Measurements from ENCODE around the gene GLYATL1B. TPM values are rescaled to one million over a fixed set of nuclear protein-coding genes. Genes with fewer than 3 reads are reported as not detected.

Gene GLYATL1B
- total and polyA plus RNA-seq, 7 donors = not detected

DNA sequence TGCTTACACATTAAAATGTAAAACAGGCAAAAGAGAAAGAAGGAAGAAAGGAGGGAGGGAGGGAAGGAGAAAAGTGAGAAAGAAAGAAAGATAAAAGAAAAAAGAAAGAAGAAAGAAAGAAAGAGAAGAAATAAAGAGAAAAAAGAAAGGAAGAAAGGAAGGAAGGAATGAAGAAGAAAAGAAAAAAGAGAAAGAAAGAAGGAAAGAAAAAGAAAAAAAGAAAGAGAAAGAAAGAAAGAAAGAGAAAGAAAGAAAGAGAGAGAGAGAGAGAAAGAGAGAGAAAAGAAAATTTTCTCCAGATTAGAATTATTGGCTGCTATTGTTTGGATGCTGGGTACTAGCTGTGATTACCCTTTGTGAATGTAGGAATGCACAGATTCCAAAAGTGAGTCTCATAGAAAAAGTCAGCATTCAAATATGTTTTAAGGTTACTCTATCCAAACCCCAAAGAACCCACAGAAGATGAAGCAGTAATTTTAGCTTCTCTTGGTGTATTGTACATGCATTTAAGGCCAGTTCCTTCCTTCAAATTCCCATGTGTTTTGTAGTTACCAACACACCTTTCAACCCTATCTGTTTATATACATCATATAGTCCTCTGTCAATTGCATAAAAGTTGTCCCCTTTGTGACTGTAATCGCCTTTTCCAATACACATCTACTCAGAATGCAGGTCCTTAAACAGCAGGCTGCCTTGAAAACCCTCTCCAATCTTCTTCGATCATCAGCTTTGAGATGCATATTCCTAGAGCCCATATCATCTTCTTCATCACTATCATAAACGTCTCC, 55.8 kb downstream of the GLYATL1B start:
- Histone ChIP-seq H3K9me3 (no peaks in the 10 kb centered on the region), H3K4me1 (peaks cover 0 to 30% (median 22%) of the 10 kb centered on the region in 4 donors), H3K27ac (peak overlapping the region; percentile 86 to 95 (median 89)), H3K27me3 (no peaks in the 10 kb centered on the region), H3K4me3 (peak overlapping the region; percentile 66 to 83 (median 75)), H3K36me3 (no peaks in the 10 kb centered on the region)
- intact Hi-C loops (cut with DNase I) = loop anchor here (2.0 to 10.0 kb wide), 4 partner anchors 35 to 565 kb away; partner anchors contain the start of genes FAM111B, LPXN, PATL1 and ZFP91
- DNase-seq = no peak
- WGBS, 2 donors = 1% methylated on average over 3 of the region's 3 CpGs
- TF ChIP-seq POLR2A (IDR thresholded peaks at IDR 0.05) (no peak), POLR2AphosphoS5 (IDR thresholded peaks at IDR 0.05) (no peak), EP300 (IDR thresholded peaks at IDR 0.05) (no peak)
- TF ChIP-seq, protein P1, sequence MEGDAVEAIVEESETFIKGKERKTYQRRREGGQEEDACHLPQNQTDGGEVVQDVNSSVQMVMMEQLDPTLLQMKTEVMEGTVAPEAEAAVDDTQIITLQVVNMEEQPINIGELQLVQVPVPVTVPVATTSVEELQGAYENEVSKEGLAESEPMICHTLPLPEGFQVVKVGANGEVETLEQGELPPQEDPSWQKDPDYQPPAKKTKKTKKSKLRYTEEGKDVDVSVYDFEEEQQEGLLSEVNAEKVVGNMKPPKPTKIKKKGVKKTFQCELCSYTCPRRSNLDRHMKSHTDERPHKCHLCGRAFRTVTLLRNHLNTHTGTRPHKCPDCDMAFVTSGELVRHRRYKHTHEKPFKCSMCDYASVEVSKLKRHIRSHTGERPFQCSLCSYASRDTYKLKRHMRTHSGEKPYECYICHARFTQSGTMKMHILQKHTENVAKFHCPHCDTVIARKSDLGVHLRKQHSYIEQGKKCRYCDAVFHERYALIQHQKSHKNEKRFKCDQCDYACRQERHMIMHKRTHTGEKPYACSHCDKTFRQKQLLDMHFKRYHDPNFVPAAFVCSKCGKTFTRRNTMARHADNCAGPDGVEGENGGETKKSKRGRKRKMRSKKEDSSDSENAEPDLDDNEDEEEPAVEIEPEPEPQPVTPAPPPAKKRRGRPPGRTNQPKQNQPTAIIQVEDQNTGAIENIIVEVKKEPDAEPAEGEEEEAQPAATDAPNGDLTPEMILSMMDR (IDR thresholded peaks at IDR 0.05) = no peak

DNA sequence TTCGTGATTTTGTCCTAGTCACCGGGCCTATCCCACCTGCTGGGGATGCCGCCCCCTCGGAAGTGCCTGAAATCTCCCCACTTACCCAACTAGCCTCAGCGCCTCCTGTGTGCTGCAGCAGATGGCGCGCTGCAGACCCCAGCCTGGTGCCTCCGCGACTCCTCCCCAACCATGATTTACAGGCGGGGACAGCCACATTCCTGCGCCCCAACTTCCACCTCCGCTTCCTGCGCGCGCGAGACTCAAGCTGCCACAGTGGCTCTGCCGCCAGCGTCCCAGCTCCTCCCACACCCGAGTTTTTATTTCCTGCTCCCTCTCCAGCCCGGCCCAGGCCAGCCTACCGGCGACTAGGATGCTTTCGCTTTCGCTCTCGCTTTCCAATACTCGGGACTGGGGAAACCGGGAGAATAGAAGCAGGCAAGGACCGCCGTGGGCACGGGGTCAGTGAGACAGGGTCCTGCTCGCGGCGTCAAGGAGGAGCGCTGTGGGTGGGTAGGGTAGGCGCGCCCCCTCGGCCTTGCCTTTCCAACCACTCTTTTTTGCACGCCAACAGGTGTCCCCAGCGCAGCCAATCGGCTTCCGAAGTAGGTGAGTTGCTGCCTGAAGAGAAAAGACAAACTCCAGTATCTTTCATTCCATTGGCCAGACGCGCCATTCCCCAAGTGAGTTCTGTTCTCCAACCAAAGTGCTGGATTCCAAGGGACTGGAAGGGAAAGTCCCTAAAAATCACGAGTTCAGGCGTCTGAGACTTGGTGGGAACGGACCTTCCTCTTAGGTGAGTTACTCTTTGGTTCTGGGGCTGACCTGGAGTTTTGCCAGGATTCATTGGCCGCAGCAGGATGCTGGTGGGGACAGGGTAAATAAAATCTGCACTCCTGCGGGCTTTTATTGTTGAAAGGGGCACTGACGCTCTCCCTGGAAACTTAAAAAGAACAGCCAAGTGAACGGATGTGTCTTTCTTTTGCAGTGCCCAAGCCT, 56.7 kb downstream of the GLYATL1B start, which contains the start of gene FAM111A:
Gene FAM111A (plus strand): TSS at position 327 of the 978 bp plus-strand sequence. CDS start 6,017 bp downstream, outside the sequence.
- WGBS, 2 donors = 0% methylated on average over 50 of the region's 50 CpGs
- intact Hi-C loops (cut with DNase I) = loop anchor here (2.0 to 10.0 kb wide), 4 partner anchors 36 to 566 kb away; partner anchors contain the start of genes FAM111B, LPXN, PATL1 and ZFP91
- Histone ChIP-seq H3K27ac (peak within 1 kb of the TSS; percentile 86 to 95 (median 89)), H3K27me3 (no peaks in the 10 kb centered on the region), H3K9me3 (no peaks in the 10 kb centered on the region), H3K4me3 (peak within 1 kb of the TSS; percentile 66 to 83 (median 75)), H3K4me1 (peaks cover 0 to 30% (median 22%) of the 10 kb centered on the region in 4 donors), H3K36me3 (no peaks in the 10 kb centered on the region)
- DNase-seq = peak; percentile 94
- TF ChIP-seq EP300 (IDR thresholded peaks at IDR 0.05) = no peak
- peak; percentile 21 to 71 (median 64) for TF ChIP-seq POLR2AphosphoS5 (IDR thresholded peaks at IDR 0.05)

DNA sequence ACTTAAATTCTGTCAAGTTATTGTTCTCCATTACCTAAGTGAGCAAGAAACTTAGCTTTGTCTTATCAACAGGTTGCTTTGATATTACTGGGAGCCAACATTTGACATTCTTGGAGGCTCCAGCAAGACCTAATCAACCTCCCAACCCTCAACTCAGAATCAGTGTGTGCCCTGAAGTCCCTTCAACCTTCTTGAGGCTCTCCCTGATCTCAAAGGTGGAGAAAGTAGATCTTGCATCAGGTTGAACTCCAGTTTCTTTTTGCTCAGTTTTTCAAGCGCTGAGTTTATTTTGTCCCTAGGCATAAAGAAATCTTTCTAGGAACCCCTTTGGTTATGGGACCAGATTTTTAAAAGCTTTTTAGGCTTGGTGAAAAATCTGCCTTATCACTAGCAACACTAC, 58.0 kb downstream of the GLYATL1B start:
- Histone ChIP-seq H3K9me3 (no peaks in the 10 kb centered on the region), H3K27ac (peak overlapping the region; percentile 86 to 95 (median 89)), H3K27me3 (no peaks in the 10 kb centered on the region), H3K4me1 (peaks cover 0 to 30% (median 22%) of the 10 kb centered on the region in 4 donors), H3K36me3 (peaks cover 0 to 5% (median 0%) of the 10 kb centered on the region in 4 donors), H3K4me3 (peak overlapping the region; percentile 20 to 79 (median 52))
- WGBS, 2 donors = 87 to 97% methylated on average over 1 of the region's 1 CpG
- intact Hi-C loops (cut with DNase I) = loop anchor here (5.0 to 10.0 kb wide), 3 partner anchors 411 to 567 kb away; partner anchors contain the start of genes LPXN, PATL1 and ZFP91
- DNase-seq = no peak
- TF ChIP-seq EP300 (IDR thresholded peaks at IDR 0.05) = no peak
- no peak for TF ChIP-seq POLR2AphosphoS5 (IDR thresholded peaks at IDR 0.05)
- no peak for TF ChIP-seq POLR2A (IDR thresholded peaks at IDR 0.05)
- TF ChIP-seq, protein P1 (IDR thresholded peaks at IDR 0.05) = no peak

Other genes with a start within 250 kb of the GLYATL1B start
- not detected for gene GLYATL2, start 241.6 kb upstream of the GLYATL1B start, total RNA-seq
- gene GLYATL2, start 241.6 kb upstream of the GLYATL1B start, polyA plus RNA-seq = under 1 TPM in 1 of 3 donors, not detected in 2; 0.06 TPM
- not detected for gene GLYATL1, start 146.8 kb upstream of the GLYATL1B start, total RNA-seq
- gene GLYATL1, start 146.8 kb upstream of the GLYATL1B start, polyA plus RNA-seq = under 1 TPM in 1 of 3 donors, not detected in 2; 0.74 TPM
- under 1 TPM in 2 of 4 donors, not detected in 2; 0.27 to 0.36 TPM for gene FAM111B, start 20.9 kb downstream of the GLYATL1B start, total RNA-seq
- 1 to 10 TPM; 1.8 to 6.8 (median 2.1) TPM for gene FAM111B, start 20.9 kb downstream of the GLYATL1B start, polyA plus RNA-seq
- gene FAM111A, start 56.5 kb downstream of the GLYATL1B start, total RNA-seq = 10 to 100 TPM; 26.0 to 33.4 (median 29.0) TPM
- gene FAM111A, start 56.5 kb downstream of the GLYATL1B start, polyA plus RNA-seq = 10 to 100 TPM in 1 of 3 donors, 1 to 10 TPM in 2; 6.6 to 22.1 (median 9.0) TPM
- gene DTX4, start 85.8 kb downstream of the GLYATL1B start, total RNA-seq = 1 to 10 TPM; 3.5 to 7.8 (median 4.1) TPM
- gene DTX4, start 85.8 kb downstream of the GLYATL1B start, polyA plus RNA-seq = 10 to 100 TPM; 21.0 to 29.0 (median 24.7) TPM
- 10 to 100 TPM in 3 of 4 donors, 1 to 10 TPM in 1; 8.0 to 23.5 (median 13.6) TPM for gene MPEG1, start 126.6 kb downstream of the GLYATL1B start, total RNA-seq
- gene MPEG1, start 126.6 kb downstream of the GLYATL1B start, polyA plus RNA-seq = 10 to 100 TPM in 2 of 3 donors, 1 to 10 TPM in 1; 9.6 to 63.8 (median 32.4) TPM